Renal cortical epithelial cell (primary cell): ENCODE results near the gene LRRC43. TPM values are rescaled to one million over a fixed set of nuclear protein-coding genes. Genes with fewer than 3 reads are reported as not detected.
"Not testable (repeated sequence)": the region's sequence is repeated elsewhere in the genome, so short reads cannot be mapped to it uniquely, and the experiment has no call there.

ENCODE experiments used
- DNase-seq: peaks from one replicate; pipeline ENCODE4 v3.0.0-alpha.2; 2011; ENCODE audit warnings: low read depth
- total RNA-seq: library from RNA; depleted of rRNA; stranded (reverse); fragments of >200 nt; gene quantifications from 2 replicates; pipeline ENCODE4 v1.2.3, GENCODE V29; 2014

LRRC43 gene
- total RNA-seq, 1 donor from 2014 or later: 1.3 TPM

DNA sequence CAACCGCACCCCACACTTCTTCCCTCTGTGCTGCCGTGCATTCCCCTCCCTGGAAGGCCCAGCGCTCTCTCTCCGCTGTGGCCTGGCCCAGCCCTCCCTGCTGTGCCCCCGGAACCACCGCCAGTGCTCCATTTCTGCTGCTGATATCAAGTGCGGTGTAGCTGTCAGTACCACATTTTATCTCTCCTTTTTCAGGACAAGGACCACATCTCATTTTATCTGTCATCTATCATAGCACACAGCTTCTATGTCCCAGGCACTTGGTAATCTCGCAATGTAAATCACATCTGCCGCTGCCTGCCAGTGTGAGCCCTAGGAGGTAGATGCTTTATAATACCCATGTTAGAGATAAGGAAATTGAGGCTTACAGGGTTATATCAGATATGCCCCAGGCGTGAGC lies 27.2 kb upstream of the LRRC43 start:
- no peak for DNase-seq

DNA sequence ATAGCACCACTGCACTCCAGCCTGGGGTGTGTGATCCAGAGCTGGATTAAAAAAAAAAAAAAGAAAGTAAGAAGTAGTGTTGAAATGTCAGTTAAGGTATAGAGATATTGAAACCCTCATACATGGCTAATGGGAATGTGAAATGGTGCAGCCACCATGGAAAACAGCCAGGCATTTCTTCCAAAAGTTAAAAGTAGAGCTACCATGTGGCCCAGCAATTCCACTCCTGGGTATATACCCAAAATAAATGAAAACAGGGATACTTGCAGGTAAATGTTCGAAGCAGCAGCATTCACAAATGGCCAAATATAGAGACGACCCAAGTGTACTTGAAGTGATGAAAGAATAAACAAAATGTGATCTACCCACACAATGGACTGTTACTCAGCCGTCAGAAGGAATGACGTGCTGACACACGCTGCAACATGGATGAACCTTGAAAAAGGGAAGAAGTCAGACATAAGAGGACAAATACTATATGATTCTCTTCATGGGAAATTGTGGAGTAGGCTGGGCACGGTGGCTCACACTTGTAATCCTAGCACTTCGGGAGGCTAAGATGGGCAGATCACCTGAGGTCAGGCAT lies 24.1 kb upstream of the LRRC43 start:
- DNase-seq: no peak

DNA sequence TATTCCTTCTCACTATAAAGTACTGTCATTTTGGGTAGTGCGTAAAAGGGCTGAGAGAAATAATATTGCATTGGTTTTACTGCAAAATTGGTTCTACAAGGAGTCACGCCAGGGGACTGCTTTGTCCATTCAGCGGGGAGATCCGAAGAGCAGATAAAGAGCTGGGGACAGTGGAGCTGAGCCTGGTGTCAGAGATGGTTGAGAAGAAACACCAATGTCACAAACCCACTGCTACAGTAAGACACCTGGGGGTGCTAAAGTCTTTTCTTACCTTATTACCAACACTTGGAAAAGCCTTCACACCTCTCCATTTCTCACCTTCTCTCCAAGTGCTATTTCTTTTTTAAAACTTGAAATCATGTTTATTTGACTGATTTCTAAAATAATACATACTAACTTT lies 23.0 kb upstream of the LRRC43 start:
- DNase-seq: no peak

- no peak for DNase-seq
These were observed 22.2 kb upstream of the LRRC43 start for GRCh38 chr12:122160761-122161160.

DNA sequence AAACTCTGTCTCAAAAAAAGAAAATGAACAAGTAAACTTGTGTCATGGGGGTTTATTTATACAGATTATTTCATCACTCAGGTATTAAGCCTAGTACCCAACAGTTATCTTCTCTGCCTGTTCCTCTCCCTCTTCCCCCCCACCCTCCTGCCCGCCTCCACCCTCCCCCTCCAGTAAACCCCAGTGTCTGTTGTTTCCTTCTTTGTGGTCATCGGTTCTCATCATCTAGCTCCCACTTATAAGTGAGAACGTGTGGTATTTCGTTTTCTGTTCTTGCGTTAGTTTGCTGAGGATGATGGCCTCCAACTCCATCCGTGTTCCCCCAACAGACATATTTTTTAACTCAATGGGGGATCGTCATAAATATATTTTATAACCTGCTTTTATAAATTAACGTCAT lies 21.2 kb upstream of the LRRC43 start:
- no peak for DNase-seq

GRCh38 chr12:122162976-122163375 lies 19.9 kb upstream of the LRRC43 start:
- DNase-seq: no peak

DNA sequence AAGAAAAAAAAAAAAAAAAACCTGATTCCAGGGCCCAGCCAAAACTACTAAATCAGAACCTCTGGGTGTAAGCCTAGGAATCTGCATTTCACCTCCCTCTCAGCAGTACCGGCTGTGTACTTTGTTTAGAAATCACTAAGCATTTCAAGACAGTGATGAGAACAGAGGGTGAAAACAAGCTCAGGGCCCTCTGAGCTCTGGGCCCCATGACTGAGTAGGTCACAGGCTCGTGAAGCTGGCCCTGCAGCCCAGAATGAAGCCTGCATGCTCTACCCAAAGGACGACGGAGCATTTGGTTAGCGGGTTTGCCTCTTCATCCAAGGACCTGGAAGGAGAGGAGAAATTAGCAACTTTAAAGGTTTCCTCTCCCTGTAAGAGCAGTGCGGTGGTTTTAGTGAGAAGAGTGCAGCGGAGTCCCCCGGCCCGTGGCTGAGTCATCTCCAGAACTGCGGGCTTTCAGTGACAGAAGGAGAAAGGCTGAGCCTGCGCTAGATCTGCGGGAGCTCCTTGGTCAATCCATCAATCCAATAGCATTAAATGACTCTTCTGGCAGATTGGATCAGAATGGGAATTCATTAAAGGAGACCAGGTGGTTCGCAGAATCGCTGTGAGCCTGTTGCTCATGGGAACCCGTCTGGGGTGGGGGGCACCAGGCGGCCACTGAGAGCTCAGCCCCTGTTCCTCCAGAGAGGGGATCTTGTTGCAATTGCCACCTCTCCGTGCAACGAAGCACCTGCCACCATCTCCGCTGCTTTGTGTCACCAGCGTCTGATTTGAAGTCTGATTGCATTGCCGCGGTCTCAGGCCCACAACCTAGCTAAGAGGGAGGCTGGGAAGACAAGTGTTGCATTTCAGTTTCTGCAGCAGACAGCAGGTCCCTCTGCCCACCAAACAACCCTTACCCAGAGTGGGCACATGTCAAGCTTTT lies 16.2 kb upstream of the LRRC43 start:
- no peak for DNase-seq

DNA sequence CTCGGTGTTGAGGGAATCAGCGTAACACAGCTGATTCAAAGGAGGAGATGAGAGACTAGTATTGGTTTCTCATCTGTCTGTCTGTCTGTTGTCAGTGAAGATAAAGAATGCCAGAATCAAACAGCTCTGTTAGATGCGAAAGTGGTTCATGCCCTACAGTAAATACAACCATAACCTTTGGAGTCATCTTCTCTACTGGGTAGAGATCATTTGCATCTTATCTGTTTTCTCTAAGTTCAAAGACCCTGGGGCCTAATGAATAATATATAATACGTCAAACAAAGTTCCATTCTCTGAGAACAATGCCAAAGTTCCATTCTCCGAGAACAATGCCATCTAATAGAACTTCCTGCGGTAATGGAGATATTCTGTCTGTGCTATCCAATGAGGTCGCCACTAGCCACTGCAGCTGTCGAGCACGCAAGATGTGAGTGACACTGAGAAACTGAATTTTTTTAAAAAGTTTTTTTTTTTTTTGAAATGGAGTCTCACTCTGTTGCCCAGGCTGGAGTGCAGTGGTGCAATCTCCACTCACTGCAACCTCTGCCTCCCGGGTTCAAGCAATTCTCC lies 15.5 kb upstream of the LRRC43 start:
- DNase-seq: no peak

- no peak for DNase-seq
These were observed 14.4 kb upstream of the LRRC43 start for GRCh38 chr12:122168492-122168891.

DNA sequence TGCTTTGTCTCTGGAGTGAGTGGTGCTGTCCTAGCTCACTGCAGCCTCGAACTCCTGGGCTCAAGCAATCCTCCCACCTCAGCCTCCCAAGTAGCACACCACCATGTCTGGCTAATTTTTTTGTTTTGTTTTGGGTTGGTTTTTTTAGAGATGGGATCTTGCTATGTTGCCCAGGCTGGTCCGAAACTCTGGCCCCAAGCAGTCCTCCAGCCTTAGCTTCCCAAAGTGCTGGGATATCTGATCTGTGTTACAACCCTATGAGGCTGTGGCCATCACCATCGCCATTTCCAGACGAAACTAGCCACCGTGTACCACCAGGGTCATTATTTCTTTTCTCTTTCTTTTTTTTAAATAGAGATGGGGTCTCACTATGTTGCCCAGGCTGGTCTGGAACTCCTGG lies 11.5 kb upstream of the LRRC43 start:
- DNase-seq: no peak

DNA sequence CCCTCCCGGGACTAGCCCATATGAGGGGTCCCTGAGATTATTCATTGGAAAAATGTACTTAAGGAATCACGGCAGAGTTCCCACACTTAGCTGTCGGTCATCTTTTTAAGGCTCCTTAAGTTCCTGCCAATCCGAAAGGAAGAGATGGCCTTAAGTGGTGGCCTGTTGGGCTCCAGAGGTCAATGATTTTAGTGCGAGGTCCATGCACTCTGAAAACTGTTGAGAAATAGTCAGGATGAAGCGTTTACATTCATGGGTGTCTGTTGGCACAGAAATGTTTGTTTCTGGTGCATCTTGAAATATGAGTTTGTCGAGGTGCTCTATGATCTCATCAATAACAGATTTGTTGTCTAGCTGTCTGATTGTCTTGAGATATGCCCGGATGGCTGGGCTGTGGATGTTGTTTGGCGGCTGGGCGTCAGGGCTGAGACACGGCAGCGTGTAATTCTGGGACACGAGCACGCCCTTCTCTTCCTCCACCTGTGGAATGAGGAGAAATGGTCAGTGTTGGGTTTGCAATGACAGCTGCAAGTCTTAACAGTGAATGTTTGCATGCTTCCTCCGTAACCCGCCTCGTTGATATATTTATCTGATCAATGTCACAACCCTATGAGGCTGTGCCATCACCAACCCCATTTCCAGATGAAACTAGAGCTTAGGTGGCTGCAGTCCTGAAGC lies 10.5 kb upstream of the LRRC43 start:
- DNase-seq: no peak

GRCh38 chr12:122174155-122174845 lies 8.6 kb upstream of the LRRC43 start, which contains the start of gene IL31:
TSS of gene IL31 (minus strand) at chr12:122174221. CDS start at chr12:122174172, 49 bp downstream.
- DNase-seq: no peak

GRCh38 chr12:122176473-122176872 lies 6.5 kb upstream of the LRRC43 start:
- DNase-seq: not testable (repeated sequence)

- DNase-seq: no peak
These were observed 641 bp downstream of the LRRC43 start for GRCh38 chr12:122183588-122183940.

DNA sequence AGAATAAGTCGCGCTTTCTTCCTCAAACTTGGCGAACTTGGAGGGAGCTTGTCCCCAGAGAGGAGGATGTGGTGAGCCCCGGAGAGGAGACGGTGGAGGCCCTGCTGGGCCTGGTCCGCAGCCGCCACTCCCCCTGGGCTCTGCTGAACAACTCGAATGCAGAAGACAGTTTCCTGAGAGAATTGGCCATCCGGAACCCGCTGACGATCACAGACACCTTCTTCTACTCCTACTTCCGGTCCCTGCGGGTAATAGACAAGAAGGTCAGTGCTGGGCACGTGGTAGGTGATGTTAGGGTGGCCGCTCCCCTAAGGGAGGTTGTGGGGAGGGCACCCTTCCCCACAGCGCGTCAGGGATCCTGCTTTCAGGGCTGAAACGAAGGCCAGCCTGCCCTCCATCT lies 1.6 kb downstream of the LRRC43 start:
- no peak for DNase-seq

DNA sequence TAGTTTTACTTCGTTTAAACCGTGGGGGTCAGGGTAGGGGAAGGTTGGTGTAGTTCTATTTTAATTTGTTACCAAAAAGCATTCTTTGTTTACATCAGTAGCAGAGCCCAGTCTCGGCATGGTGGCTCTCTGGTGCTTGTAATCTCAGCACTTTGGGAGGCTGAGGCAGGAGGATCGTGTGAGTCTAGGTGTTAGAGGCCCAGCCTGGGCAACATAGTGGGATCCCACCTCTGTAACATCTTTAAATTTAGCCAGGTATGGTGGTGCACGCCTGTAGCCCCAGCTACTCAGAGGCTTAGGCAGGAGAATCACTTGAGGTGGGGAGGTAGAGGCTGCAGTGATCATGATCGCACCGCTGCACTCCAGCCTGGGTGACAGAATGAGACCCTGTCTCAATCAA lies 2.2 kb downstream of the LRRC43 start:
- no peak for DNase-seq

GRCh38 chr12:122185494-122186082 lies 2.7 kb downstream of the LRRC43 start:
- no peak for DNase-seq

DNA sequence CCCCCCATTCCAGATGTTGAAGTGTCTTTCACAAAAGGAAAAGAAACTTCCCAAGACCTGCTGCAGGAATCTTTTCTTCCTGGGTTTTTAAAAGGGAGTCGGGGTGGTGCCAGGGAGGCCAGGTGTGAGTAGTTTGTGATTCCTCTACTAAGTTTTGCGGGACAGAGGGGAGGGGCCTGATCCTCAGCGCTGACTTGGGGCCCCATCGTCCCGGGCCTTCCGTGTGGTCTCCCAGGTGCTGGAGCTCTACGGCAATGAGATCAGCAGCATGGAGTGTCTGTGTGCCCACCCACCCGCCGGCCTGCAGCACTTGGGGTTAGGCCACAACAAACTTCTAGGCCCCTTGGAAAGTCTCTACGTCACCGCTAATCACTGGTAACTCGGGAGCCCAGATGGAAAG lies 4.5 kb downstream of the LRRC43 start:
- DNase-seq: no peak

DNA sequence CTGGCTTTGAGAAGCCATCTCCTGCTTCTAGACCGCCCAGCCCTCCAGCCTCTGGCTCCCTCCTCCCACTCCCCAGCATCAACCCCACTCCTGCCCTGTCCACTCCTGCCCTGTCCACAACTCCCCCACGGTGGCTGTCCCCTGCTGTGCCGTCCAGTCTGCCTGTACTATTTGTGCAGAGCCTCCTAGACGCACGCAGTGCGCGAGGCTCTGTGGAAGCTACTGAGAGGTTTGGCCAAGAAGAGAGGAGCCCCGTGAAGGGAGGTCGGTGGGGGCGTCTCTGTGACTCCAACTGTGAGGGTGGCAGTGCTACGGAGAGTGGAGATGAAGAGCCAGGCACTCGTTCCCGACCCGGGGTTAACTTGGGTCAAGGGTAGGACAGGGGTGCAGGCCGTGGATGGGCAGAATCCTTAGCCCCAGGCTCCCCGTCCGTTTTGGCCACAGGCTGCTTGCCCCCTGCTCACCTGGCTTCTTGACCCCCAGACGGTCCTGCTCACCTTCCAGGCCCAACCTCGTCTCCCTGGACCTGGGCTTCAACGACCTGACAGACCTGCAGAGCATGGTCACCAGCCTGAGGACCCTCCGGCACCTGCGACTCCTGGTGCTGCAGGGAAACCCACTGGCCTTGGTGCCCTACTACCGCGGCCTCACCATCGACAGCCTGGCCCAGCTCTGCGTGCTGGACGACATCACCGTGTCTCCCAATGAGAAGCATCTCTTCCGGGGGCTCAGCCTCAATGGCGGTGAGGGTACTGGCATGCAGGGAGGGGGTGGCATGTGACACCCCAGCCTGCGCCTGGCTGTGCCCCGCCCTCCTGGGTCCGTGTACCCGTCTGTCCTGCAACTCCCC lies 6.9 kb downstream of the LRRC43 start:
- DNase-seq: no peak

DNA sequence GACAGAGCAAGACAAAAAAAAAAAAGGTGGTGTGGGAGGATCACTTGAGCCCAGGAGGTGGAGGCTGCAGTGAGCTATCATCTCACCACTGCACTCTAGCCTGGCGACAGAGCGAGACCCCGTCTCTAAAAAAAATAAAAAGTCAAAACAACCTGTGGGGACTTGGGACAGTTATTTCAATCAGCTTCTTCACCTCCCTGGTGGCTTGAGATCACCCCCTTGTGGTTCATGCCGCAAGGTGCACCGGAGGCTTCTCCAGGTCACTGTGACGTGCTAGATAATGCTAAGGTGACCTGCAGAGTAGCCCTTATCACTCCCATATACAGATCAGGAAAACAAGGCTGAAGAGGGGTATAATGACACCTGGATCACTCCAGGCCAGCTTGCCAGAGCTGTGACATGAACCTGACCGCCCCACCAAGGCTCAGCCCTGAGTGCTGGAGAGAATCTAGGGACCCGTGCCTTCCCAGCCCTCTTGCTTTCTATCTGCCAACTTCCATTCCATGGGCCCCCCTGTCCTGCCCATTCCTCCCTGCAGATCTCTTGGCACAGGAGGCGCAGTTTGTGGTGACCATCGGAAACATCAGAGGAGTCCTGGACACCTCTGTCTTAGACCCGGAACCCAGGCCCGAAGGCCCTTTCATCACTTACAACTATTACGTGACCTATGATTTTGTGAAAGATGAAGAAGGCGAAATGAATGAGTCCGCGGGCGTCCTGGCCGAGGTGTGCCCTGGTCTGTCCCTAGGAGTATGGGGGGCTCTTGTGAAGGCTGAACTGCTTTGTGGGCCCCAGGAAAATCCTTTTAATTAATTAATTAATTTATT lies 8.1 kb downstream of the LRRC43 start:
- DNase-seq: peak; percentile 57
